Gastrocnemius medialis (tissue), 4 donors: ENCODE measurements around the gene SUSD3. TPM values are rescaled to one million over a fixed set of nuclear protein-coding genes. Genes with fewer than 3 reads are reported as not detected.
"Not testable (repeated sequence)": the region's sequence is repeated elsewhere in the genome, so short reads cannot be mapped to it uniquely, and the experiment has no call there.

Source experiments
- ATAC-seq, 2 donors: fragments of 150-250 bp; one replicate each; pipeline ENCODE4 v1.9.1; 2016
- DNase-seq, 2 donors: peaks; one replicate each; pipeline ENCODE4 v3.0.0-alpha.2; 2019
- H3K27ac ChIP-seq, 4 donors: fragments of 200-600 bp; sonication (generic); 1 replicate in 1 of 4; 2 replicates in 3 of 4; pipeline ENCODE4 v1.5.1; 2016 to 2018; ENCODE audit warnings: mild to moderate bottlenecking in 2 of 4, moderate library complexity in 1 of 4
- H3K27me3 ChIP-seq, 3 donors: fragments of 200-600 bp; sonication (generic) in 2 of 3; 1 replicate in 1 of 3; 2 replicates in 2 of 3; pipeline versions ENCODE4 v1.5.1 to v1.6.0; 2016 to 2019; ENCODE audit warnings: mild to moderate bottlenecking in 1 of 3, moderate library complexity in 1 of 3
- H3K36me3 ChIP-seq, 2 donors: fragments of 200-600 bp; sonication (generic) in 1 of 2; one replicate each; pipeline ENCODE4 v1.5.1; 2017 to 2018
- H3K4me1 ChIP-seq, 2 donors: fragments of 200-600 bp; sonication (generic) in 1 of 2; one replicate each; pipeline ENCODE4 v1.5.1; 2016 to 2017; ENCODE audit warnings: mild to moderate bottlenecking in 2 of 2
- H3K4me3 ChIP-seq, 4 donors: fragments of 200-600 bp; sonication (generic) in 3 of 4; 1 replicate in 1 of 4; 2 replicates in 3 of 4; pipeline ENCODE4 v1.5.1; 2016 to 2019; ENCODE audit warnings: mild to moderate bottlenecking in 2 of 4
- H3K9me3 ChIP-seq, 3 donors: fragments of 200-600 bp; sonication (generic) in 2 of 3; 1 replicate in 1 of 3; 2 replicates in 2 of 3; pipeline ENCODE4 v1.5.1; 2016 to 2019
- CTCF ChIP-seq, 5 experiments: fragments of 450-650 bp in 3 of 5; fragments of 200-600 bp in 2 of 5; sonication (generic) in 2 of 5; IDR thresholded peaks in 4 of 5; conservative IDR thresholded peaks in 1 of 5; 1 replicate in 4 of 5; 2 replicates in 1 of 5; pipeline ENCODE4 v1.5.1; 2016 to 2019; ENCODE audit warnings: antibody characterized with exemption in 5 of 5, mild to moderate bottlenecking in 3 of 5, moderate library complexity in 3 of 5
- POLR2A ChIP-seq, 2 donors: fragments of 450-650 bp; IDR thresholded peaks; one replicate each; pipeline ENCODE4 v1.6.1; 2017; ENCODE audit warnings: antibody characterized with exemption in 2 of 2, mild to moderate bottlenecking in 2 of 2, moderate library complexity in 2 of 2
- in situ Hi-C, 4 donors: fragments of 200-750 bp; cut with MboI; loops; one replicate each; pipeline versions ENCODE4 v1.15.0 to v1.8.0; 2017; ENCODE audit warnings: low sequenced_read_pairs in 4 of 4
- intact Hi-C: fragments of 100-400 bp; cut with DNase I; formaldehyde crosslinking; loops from one replicate; pipeline ENCODE4 v1.15.1; 2023; ENCODE audit warnings: low total_unique reads
- total RNA-seq, 4 donors: library from RNA; depleted of rRNA; stranded (reverse); fragments of >200 nt; gene quantifications; one replicate each; pipeline versions ENCODE4 v1.1.0 to v1.2.3, GENCODE V29; 2016

SUSD3 gene
- total RNA-seq, 4 donors from 2014 or later: 0.51 to 0.61 TPM; not detected in 2

DNA sequence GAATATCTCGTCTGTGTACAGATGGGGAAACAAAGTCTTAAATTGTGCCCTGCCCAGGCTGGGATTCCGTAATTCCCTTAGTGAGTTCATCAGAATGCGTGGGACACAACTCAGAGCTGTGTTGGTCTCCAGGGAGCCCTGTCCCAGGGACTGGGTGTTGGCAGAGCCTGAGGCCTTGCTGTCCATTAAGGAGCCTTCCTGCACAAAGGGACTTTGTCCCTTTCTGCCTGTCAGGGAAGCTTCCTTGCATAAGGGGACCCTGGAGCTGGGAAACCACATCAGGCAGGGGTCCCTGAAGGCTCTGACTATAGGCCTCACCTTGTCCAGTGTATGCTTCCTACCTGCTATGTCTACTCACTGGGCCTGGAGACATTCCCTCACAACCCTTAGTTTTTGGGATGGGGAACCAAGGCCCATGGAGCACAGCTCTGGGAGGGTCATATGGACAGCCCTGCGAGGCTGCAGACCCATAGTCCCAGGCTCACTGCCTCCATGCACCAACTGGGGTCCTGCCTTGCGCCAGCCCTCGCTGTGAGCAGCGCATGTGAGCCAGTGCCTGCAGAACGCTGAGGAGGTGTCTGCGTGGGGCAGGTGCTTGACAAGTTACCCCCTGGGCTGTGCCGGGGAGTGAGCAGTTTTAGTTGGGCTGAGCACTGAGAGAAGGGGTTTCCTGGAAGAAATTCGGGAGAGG lies 39.2 kb downstream of the SUSD3 start:
- no peaks in the 10 kb centered on the region for H3K9me3 ChIP-seq
- ATAC-seq: no peak
- intact Hi-C loops: loop anchor here (1.0 to 10.0 kb wide), 7 partner anchors 35 to 1675 kb away; partner anchors contain the start of genes IARS1, NFIL3, NINJ1 and ZNF484
- TF ChIP-seq CTCF (IDR thresholded peaks at IDR 0.05 in 4 of 5, conservative IDR thresholded peaks at IDR 0.05 in 1 of 5): no peak
- no peak for TF ChIP-seq POLR2A (IDR thresholded peaks at IDR 0.05)
- peak overlapping the region; percentile 67 to 96 (median 90) for H3K4me3 ChIP-seq
- peaks cover 35 to 37% of the 10 kb centered on the region in 2 donors for H3K4me1 ChIP-seq
- H3K36me3 ChIP-seq: no peaks in the 10 kb centered on the region
- peak overlapping the region; percentile 91 to 100 (median 98) for H3K27ac ChIP-seq
- no peaks in the 10 kb centered on the region for H3K27me3 ChIP-seq
- peak in 1 of 2 donors; percentile 28 for DNase-seq
- in situ Hi-C loops: no loop called here

GRCh38 chr9:93098236-93098946 lies 39.9 kb downstream of the SUSD3 start:
- Histone ChIP-seq H3K27ac (peak overlapping the region; percentile 91 to 100 (median 98)), H3K36me3 (no peaks in the 10 kb centered on the region), H3K4me3 (peak overlapping the region in 3 of 4 donors; percentile 36 to 94 (median 67)), H3K9me3 (no peaks in the 10 kb centered on the region), H3K4me1 (peaks cover 34 to 35% of the 10 kb centered on the region in 2 donors), H3K27me3 (no peaks in the 10 kb centered on the region)
- intact Hi-C loops: loop anchor here (5.0 to 10.0 kb wide), 5 partner anchors 34 to 1676 kb away; partner anchors contain the start of genes NFIL3, NINJ1 and ZNF484
- ATAC-seq (peak; percentile 45 to 55), DNase-seq (peak; percentile 86 to 92)
- in situ Hi-C loops: no loop called here
- TF ChIP-seq POLR2A (IDR thresholded peaks at IDR 0.05) (no peak), CTCF (IDR thresholded peaks at IDR 0.05 in 4 of 5, conservative IDR thresholded peaks at IDR 0.05 in 1 of 5) (no peak)

GRCh38 chr9:93099551-93100275 lies 41.2 kb downstream of the SUSD3 start:
- DNase-seq: peak in 1 of 2 donors; percentile 17
- no peak for TF ChIP-seq POLR2A (IDR thresholded peaks at IDR 0.05)
- TF ChIP-seq CTCF (IDR thresholded peaks at IDR 0.05 in 4 of 5, conservative IDR thresholded peaks at IDR 0.05 in 1 of 5): no peak
- no peaks in the 10 kb centered on the region for H3K9me3 ChIP-seq
- intact Hi-C loops (loop anchor here (5.0 to 10.0 kb wide), 5 partner anchors 33 to 1677 kb away; partner anchors contain the start of genes NFIL3, NINJ1 and ZNF484), in situ Hi-C loops (loop anchor here in 1 of 4 donors (25.0 kb wide), 1 partner anchor 363 kb away; the partner anchor contains the start of genes FAM120A and FAM120AOS)
- H3K36me3 ChIP-seq: no peaks in the 10 kb centered on the region
- no peak for ATAC-seq
- peak overlapping the region in 3 of 4 donors; percentile 91 to 100 (median 99) for H3K27ac ChIP-seq
- peaks cover 31 to 34% of the 10 kb centered on the region in 2 donors for H3K4me1 ChIP-seq
- no peak overlapping the region for H3K4me3 ChIP-seq
- no peaks in the 10 kb centered on the region for H3K27me3 ChIP-seq

GRCh38 chr9:93100276-93100636 lies 41.8 kb downstream of the SUSD3 start:
- H3K27ac ChIP-seq: peak overlapping the region in 1 of 4 donors; percentile 100
- peaks cover 31 to 34% of the 10 kb centered on the region in 2 donors for H3K4me1 ChIP-seq
- ATAC-seq: no peak
- intact Hi-C loops: no loop called here
- TF ChIP-seq POLR2A (IDR thresholded peaks at IDR 0.05) (no peak), CTCF (IDR thresholded peaks at IDR 0.05 in 4 of 5, conservative IDR thresholded peaks at IDR 0.05 in 1 of 5) (no peak)
- no peaks in the 10 kb centered on the region for H3K36me3 ChIP-seq
- no peak overlapping the region for H3K4me3 ChIP-seq
- DNase-seq: peak in 1 of 2 donors; percentile 3
- no peaks in the 10 kb centered on the region for H3K27me3 ChIP-seq
- H3K9me3 ChIP-seq: no peaks in the 10 kb centered on the region
- in situ Hi-C loops: loop anchor here in 1 of 4 donors (25.0 kb wide), 1 partner anchor 362 kb away; the partner anchor contains the start of genes FAM120A and FAM120AOS

GRCh38 chr9:93101086-93101485 lies 42.6 kb downstream of the SUSD3 start:
- H3K4me3 ChIP-seq, H3K36me3 ChIP-seq, intact Hi-C loops, ATAC-seq, H3K27ac ChIP-seq, H3K27me3 ChIP-seq, H3K9me3 ChIP-seq: not testable (repeated sequence)
- H3K4me1 ChIP-seq: peaks cover 31 to 39% of the 10 kb centered on the region in 2 donors
- peak in 1 of 2 donors; percentile 5 for DNase-seq
- in situ Hi-C loops: loop anchor here in 1 of 4 donors (25.0 kb wide), 1 partner anchor 361 kb away; the partner anchor contains the start of genes FAM120A and FAM120AOS
